ENCODE measurements around the gene KRTAP4-7. TPM values are rescaled to one million over a fixed set of nuclear protein-coding genes. Genes with fewer than 3 reads are reported as not detected.
A peak's percentile ranks its signal among the peaks of the same experiment; 100 is the strongest.

The KRTAP4-7 gene
- total and polyA plus RNA-seq, 8 donors: not detected

GRCh38 chr17:41067281-41067680 is 16.7 kb upstream of the KRTAP4-7 start:
- Histone ChIP-seq H3K27me3 (no peaks in the 10 kb centered on the region), H3K27ac (no peak overlapping the region), H3K4me1 (no peaks in the 10 kb centered on the region), H3K9me3 (no peaks in the 10 kb centered on the region), H3K4me3 (no peak overlapping the region), H3K36me3 (no peaks in the 10 kb centered on the region)
- no peak for TF ChIP-seq CTCF (IDR thresholded peaks at IDR 0.05)
- TF ChIP-seq POLR2A (IDR thresholded peaks at IDR 0.05): no peak
- no peak for TF ChIP-seq POLR2AphosphoS5 (IDR thresholded peaks at IDR 0.05)
- no peak for TF ChIP-seq EP300 (IDR thresholded peaks at IDR 0.05)
- intact Hi-C loops (cut with DNase I; ENCODE audit: low total_unique reads): no loop called here
- no peak for DNase-seq

- 77 to 85% (median 81%) methylated on average over 3 of the region's 3 CpGs for WGBS, 5 donors
- no peaks in the 10 kb centered on the region for H3K27me3 ChIP-seq
- no peak for TF ChIP-seq EP300 (IDR thresholded peaks at IDR 0.05)
- no peak for TF ChIP-seq CTCF (IDR thresholded peaks at IDR 0.05)
- TF ChIP-seq POLR2AphosphoS5 (IDR thresholded peaks at IDR 0.05): no peak
- TF ChIP-seq POLR2A (IDR thresholded peaks at IDR 0.05): no peak
These were observed 14.9 kb upstream of the KRTAP4-7 start for GRCh38 chr17:41069031-41069430.

GRCh38 chr17:41071606-41072360 is 12.2 kb upstream of the KRTAP4-7 start:
- 83 to 95% (median 89%) methylated on average over 4 to 5 of the region's 5 CpGs for WGBS, 5 donors
- H3K9me3 ChIP-seq: no peaks in the 10 kb centered on the region
- DNase-seq: peak in 1 of 2 donors; percentile 10
- no peaks in the 10 kb centered on the region for H3K4me1 ChIP-seq
- peaks cover 0 to 10% (median 0%) of the 10 kb centered on the region in 3 donors for H3K27me3 ChIP-seq
- no peak overlapping the region for H3K4me3 ChIP-seq
- TF ChIP-seq POLR2A (IDR thresholded peaks at IDR 0.05) (no peak), CTCF (IDR thresholded peaks at IDR 0.05) (no peak), EP300 (IDR thresholded peaks at IDR 0.05) (no peak), POLR2AphosphoS5 (IDR thresholded peaks at IDR 0.05) (no peak)
- H3K27ac ChIP-seq: no peak overlapping the region
- intact Hi-C loops (cut with DNase I; ENCODE audit: low total_unique reads): no loop called here
- H3K36me3 ChIP-seq: no peaks in the 10 kb centered on the region

More at GRCh38 chr17:41069031-41069430, 14.9 kb upstream of the KRTAP4-7 start:
- no peaks in the 10 kb centered on the region for H3K36me3 ChIP-seq
- intact Hi-C loops (cut with DNase I; ENCODE audit: low total_unique reads): no loop called here
- H3K9me3 ChIP-seq: no peaks in the 10 kb centered on the region
- no peak overlapping the region for H3K4me3 ChIP-seq
- no peak for DNase-seq
- no peaks in the 10 kb centered on the region for H3K4me1 ChIP-seq
- H3K27ac ChIP-seq: no peak overlapping the region

- 85 to 98% (median 91%) methylated on average over 2 of the region's 2 CpGs for WGBS, 5 donors
- TF ChIP-seq POLR2A (IDR thresholded peaks at IDR 0.05): no peak
- no peak for TF ChIP-seq EP300 (IDR thresholded peaks at IDR 0.05)
- TF ChIP-seq CTCF (IDR thresholded peaks at IDR 0.05): no peak
- no peak for TF ChIP-seq POLR2AphosphoS5 (IDR thresholded peaks at IDR 0.05)
- no peak overlapping the region for H3K4me3 ChIP-seq
- no peak overlapping the region for H3K27ac ChIP-seq
- no peaks in the 10 kb centered on the region for H3K9me3 ChIP-seq
- no peaks in the 10 kb centered on the region for H3K36me3 ChIP-seq
- no peak for DNase-seq
- H3K27me3 ChIP-seq: peaks cover 0 to 10% (median 0%) of the 10 kb centered on the region in 3 donors
- intact Hi-C loops (cut with DNase I; ENCODE audit: low total_unique reads): no loop called here
- H3K4me1 ChIP-seq: no peaks in the 10 kb centered on the region
These were observed 10.3 kb upstream of the KRTAP4-7 start for GRCh38 chr17:41073676-41074075.

Data from stomach (tissue), 9 donors.